DND-41 (cell line): ENCODE measurements around the gene DLG2.

Source experiments
- EZH2 ChIP-seq: IDR thresholded peaks from 3 replicates; pipeline ENCODE4 v1.6.1; 2012; ENCODE audit warnings: borderline replicate concordance, low read depth, mild to moderate bottlenecking, moderate library complexity, low read length, inconsistent platforms; ENCODE audit not compliant: severe bottlenecking
- TF ChIP-seq, protein P1 (sequence below): IDR thresholded peaks from 2 replicates; pipeline ENCODE4 v1.5.1; 2012; ENCODE audit warnings: borderline replicate concordance, low read length, moderate library complexity, mild to moderate bottlenecking; ENCODE audit not compliant: poor library complexity, severe bottlenecking; ENCODE audit errors: extremely low read depth

DNA sequence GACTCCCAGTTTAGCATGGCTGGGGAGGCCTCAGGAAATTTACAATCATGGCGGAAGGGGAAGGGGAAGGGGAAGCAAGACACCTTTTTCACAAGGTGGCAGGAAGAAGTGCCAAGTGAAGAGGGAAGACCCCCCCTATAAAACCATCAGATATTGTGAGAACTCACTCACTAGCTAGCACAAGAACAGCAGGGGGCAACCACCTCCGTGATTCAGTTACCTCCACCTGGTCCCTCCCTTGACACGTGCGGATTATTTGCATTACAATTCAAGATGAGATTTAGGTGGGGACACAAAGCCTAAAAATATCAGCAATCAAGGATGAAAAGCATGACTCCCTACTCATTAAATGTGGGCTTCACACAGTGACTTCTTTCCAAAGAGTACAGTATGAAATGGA, 2186.0 kb downstream of the DLG2 start:
- TF ChIP-seq, protein P1, sequence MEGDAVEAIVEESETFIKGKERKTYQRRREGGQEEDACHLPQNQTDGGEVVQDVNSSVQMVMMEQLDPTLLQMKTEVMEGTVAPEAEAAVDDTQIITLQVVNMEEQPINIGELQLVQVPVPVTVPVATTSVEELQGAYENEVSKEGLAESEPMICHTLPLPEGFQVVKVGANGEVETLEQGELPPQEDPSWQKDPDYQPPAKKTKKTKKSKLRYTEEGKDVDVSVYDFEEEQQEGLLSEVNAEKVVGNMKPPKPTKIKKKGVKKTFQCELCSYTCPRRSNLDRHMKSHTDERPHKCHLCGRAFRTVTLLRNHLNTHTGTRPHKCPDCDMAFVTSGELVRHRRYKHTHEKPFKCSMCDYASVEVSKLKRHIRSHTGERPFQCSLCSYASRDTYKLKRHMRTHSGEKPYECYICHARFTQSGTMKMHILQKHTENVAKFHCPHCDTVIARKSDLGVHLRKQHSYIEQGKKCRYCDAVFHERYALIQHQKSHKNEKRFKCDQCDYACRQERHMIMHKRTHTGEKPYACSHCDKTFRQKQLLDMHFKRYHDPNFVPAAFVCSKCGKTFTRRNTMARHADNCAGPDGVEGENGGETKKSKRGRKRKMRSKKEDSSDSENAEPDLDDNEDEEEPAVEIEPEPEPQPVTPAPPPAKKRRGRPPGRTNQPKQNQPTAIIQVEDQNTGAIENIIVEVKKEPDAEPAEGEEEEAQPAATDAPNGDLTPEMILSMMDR: no peak
- TF ChIP-seq EZH2: no peak
